HepG2 (cell line): ENCODE results near the gene MTCH1. TPM values are rescaled to one million over a fixed set of nuclear protein-coding genes. Genes with fewer than 3 reads are reported as not detected.

Experiments
- HNRNPK ChIP-seq: fragments of 200-400 bp; formaldehyde crosslinking; IDR thresholded peaks from 2 replicates; pipeline ENCODE4 v1.6.1; 2018; ENCODE audit warnings: low read length, low read depth, moderate library complexity, mild to moderate bottlenecking; ENCODE audit not compliant: poor library complexity, severe bottlenecking
- HOXD1 ChIP-seq: sonication (generic); formaldehyde crosslinking; IDR thresholded peaks from 2 replicates; pipeline ENCODE4 v1.5.0; 2020; ENCODE audit warnings: missing genetic modification reagents
- PAXIP1 ChIP-seq: sonication (generic); formaldehyde crosslinking; conservative IDR thresholded peaks from 2 replicates; pipeline ENCODE4 v1.4.0; 2020; ENCODE audit warnings: mild to moderate bottlenecking, missing genetic modification reagents, moderate library complexity
- RXRB ChIP-seq: IDR thresholded peaks from 2 replicates; pipeline ENCODE4 v1.6.1; 2016; ENCODE audit warnings: borderline replicate concordance, missing genetic modification reagents, missing compliant biosample characterization
- ZEB1 ChIP-seq: IDR thresholded peaks from 2 replicates; pipeline ENCODE4 v1.6.1; 2012; ENCODE audit warnings: mild to moderate bottlenecking, low read depth, inconsistent platforms; ENCODE audit not compliant: insufficient replicate concordance
- ZNF33B ChIP-seq: sonication (generic); formaldehyde crosslinking; IDR thresholded peaks from 2 replicates; pipeline ENCODE4 v1.5.1; 2020; ENCODE audit warnings: mild to moderate bottlenecking, missing genetic modification reagents
- ZNF354B ChIP-seq: sonication (generic); formaldehyde crosslinking; IDR thresholded peaks from 2 replicates; pipeline ENCODE4 v1.8.0; 2022; ENCODE audit warnings: mild to moderate bottlenecking, missing genetic modification reagents
- polyA plus RNA-seq, 8 experiments: library from polyadenylated mRNA; depleted of rRNA in 3 of 8; stranded (reverse) in 7 of 8; unstranded in 1 of 8; fragments of >200 nt; fragmentation: Illumina TruSeq in 4 of 8; extraction: Trizol in 4 of 8; gene quantifications; 2 replicates each; pipeline versions ENCODE4 v1.2.1 to v1.2.3, GENCODE V29; 2011 to 2016; ENCODE audit warnings: low read depth in 4 of 8, missing spikeins in 1 of 8, mixed read lengths in 1 of 8; ENCODE audit not compliant: insufficient read depth in 1 of 8
- total RNA-seq, 5 experiments: library from RNA; depleted of rRNA; stranded (reverse); fragments of >200 nt; fragmentation: Illumina TruSeq; extraction: Trizol; gene quantifications; 2 replicates each; pipeline ENCODE4 v1.2.3, GENCODE V29; 2016; ENCODE audit warnings: low read depth in 1 of 5
- TF ChIP-seq, protein P1 (sequence below): sonication (generic); formaldehyde crosslinking; IDR thresholded peaks from 2 replicates; pipeline ENCODE4 v1.4.0; 2020; ENCODE audit warnings: missing genetic modification reagents, borderline replicate concordance
- TF ChIP-seq, protein P2 (sequence below): sonication (generic); formaldehyde crosslinking; IDR thresholded peaks from 2 replicates; pipeline ENCODE4 v1.4.0; 2020; ENCODE audit warnings: missing genetic modification reagents

Gene MTCH1
- total and polyA plus RNA-seq, 2 of the 13 experiments (the other 11 are each of a cell fraction or from before 2014, with no cell fraction given), result 86.2 to 144 TPM

DNA sequence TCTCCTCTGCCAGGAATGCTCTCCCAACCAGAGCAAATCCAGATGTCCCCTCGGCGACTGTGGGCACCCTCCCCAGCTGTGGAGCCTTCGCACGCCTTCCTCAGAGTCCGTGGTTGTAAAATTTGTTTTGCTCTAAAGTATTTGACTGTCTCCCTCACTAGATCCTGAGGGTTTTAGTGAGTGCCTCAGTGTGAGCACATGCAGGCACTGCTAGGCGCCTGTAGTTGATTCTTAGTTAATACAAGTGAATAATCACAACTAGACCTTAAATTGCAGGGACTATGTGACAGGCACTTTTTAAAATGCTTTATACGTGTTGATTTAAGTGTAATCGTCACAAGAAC is 680 bp upstream of the MTCH1 start (continued):
- no peak for TF ChIP-seq ZEB1
- TF ChIP-seq HOXD1 (CRISPR knock-in tag), result no peak
- TF ChIP-seq HNRNPK, result no peak
- TF ChIP-seq, protein P1, sequence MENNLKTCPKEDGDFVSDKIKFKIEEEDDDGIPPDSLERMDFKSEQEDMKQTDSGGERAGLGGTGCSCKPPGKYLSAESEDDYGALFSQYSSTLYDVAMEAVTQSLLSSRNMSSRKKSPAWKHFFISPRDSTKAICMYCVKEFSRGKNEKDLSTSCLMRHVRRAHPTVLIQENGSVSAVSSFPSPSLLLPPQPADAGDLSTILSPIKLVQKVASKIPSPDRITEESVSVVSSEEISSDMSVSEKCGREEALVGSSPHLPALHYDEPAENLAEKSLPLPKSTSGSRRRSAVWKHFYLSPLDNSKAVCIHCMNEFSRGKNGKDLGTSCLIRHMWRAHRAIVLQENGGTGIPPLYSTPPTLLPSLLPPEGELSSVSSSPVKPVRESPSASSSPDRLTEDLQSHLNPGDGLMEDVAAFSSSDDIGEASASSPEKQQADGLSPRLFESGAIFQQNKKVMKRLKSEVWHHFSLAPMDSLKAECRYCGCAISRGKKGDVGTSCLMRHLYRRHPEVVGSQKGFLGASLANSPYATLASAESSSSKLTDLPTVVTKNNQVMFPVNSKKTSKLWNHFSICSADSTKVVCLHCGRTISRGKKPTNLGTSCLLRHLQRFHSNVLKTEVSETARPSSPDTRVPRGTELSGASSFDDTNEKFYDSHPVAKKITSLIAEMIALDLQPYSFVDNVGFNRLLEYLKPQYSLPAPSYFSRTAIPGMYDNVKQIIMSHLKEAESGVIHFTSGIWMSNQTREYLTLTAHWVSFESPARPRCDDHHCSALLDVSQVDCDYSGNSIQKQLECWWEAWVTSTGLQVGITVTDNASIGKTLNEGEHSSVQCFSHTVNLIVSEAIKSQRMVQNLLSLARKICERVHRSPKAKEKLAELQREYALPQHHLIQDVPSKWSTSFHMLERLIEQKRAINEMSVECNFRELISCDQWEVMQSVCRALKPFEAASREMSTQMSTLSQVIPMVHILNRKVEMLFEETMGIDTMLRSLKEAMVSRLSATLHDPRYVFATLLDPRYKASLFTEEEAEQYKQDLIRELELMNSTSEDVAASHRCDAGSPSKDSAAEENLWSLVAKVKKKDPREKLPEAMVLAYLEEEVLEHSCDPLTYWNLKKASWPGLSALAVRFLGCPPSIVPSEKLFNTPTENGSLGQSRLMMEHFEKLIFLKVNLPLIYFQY (CRISPR knock-in tag), result no peak
- TF ChIP-seq ZNF33B (CRISPR knock-in tag), result no peak
- TF ChIP-seq, protein P2, sequence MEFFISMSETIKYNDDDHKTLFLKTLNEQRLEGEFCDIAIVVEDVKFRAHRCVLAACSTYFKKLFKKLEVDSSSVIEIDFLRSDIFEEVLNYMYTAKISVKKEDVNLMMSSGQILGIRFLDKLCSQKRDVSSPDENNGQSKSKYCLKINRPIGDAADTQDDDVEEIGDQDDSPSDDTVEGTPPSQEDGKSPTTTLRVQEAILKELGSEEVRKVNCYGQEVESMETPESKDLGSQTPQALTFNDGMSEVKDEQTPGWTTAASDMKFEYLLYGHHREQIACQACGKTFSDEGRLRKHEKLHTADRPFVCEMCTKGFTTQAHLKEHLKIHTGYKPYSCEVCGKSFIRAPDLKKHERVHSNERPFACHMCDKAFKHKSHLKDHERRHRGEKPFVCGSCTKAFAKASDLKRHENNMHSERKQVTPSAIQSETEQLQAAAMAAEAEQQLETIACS, result 0 out of 2 replicates have a peak, but pooled peaks have one; percentile 14
- TF ChIP-seq RXRB, result no peak
- TF ChIP-seq ZNF354B (CRISPR knock-in tag), result no peak
- peak; percentile 11; the same call in 1 of the 2 replicates for TF ChIP-seq PAXIP1 (CRISPR knock-in tag)
- TF ChIP-seq, all 625 proteins: peak for 23
